IMR-90 (cell line): ENCODE measurements around the gene NPLOC4. TPM values are rescaled to one million over a fixed set of nuclear protein-coding genes. Genes with fewer than 3 reads are reported as not detected.

ENCODE experiments used
- ATAC-seq: fragments of 200-7000 bp; cut with Tn5 transposase; 2 replicates; pipeline ENCODE4 v1.9.1; 2020; ENCODE audit warnings: low read depth, mild to moderate bottlenecking, moderate library complexity
- BruUV-seq: library from RNA; stranded (reverse); fragments of 400-500 nt; replicated peaks from 2 replicates; lab custom pipeline; 2021; lab: Mats Ljungman, UMichigan
- CTCF ChIA-PET: fragments of 300-600 bp; formaldehyde crosslinking; extraction: SDS; loops from one replicate; lab custom pipeline; 2021; ENCODE audit warnings: antibody characterized with exemption; lab: Yijun Ruan, JAX
- POLR2A ChIA-PET: fragments of 300-600 bp; sonication (Branson Sonifier 250); formaldehyde crosslinking; loops from one replicate; lab custom pipeline; 2022; ENCODE audit warnings: antibody characterized with exemption; ENCODE audit not compliant: unreplicated experiment; lab: Charles Lee
- DNase-seq: peaks from one replicate; pipeline ENCODE4 v3.0.0; 2013
- H2AFZ ChIP-seq: replicated peaks from 2 replicates; pipeline ENCODE3; 2013; ENCODE audit warnings: low read length, mild to moderate bottlenecking; ENCODE audit not compliant: poor library complexity
- H2AK5ac ChIP-seq: 2 replicates; pipeline ENCODE4 v1.6.1; 2013; ENCODE audit warnings: low read depth, low read length, inconsistent platforms
- H2AK9ac ChIP-seq: replicated peaks from 2 replicates; pipeline ENCODE3; 2013; ENCODE audit warnings: mild to moderate bottlenecking, low read depth, low read length, moderate library complexity; ENCODE audit not compliant: poor library complexity
- H2BK120ac ChIP-seq: 2 replicates; pipeline ENCODE4 v1.6.1; 2013; ENCODE audit warnings: low read depth, low read length, inconsistent platforms
- H2BK15ac ChIP-seq: 3 replicates; pipeline ENCODE4 v1.6.1; 2013; ENCODE audit warnings: low read depth, low read length, inconsistent platforms
- H2BK20ac ChIP-seq: 2 replicates; pipeline ENCODE4 v1.6.1; 2013; ENCODE audit warnings: low read depth, mild to moderate bottlenecking, inconsistent platforms, low read length, moderate library complexity
- H2BK5ac ChIP-seq: 2 replicates; pipeline ENCODE4 v1.6.1; 2013; ENCODE audit warnings: mild to moderate bottlenecking, low read depth, low read length, inconsistent platforms; ENCODE audit not compliant: poor library complexity, severe bottlenecking
- H3K14ac ChIP-seq: replicated peaks from 2 replicates; pipeline ENCODE4 v1.6.1; 2013; ENCODE audit warnings: low read depth, low read length, inconsistent platforms
- H3K18ac ChIP-seq: 2 replicates; pipeline ENCODE4 v1.6.1; 2013; ENCODE audit warnings: low read depth, low read length, control low read depth
- H3K23ac ChIP-seq: 2 replicates; pipeline ENCODE4 v1.6.1; 2013; ENCODE audit warnings: low read depth, low read length, inconsistent platforms
- H3K27ac ChIP-seq: 2 replicates; pipeline ENCODE4 v1.5.1; 2013; ENCODE audit warnings: mild to moderate bottlenecking, control low read depth, low read length; ENCODE audit not compliant: insufficient read depth
- H3K27me3 ChIP-seq: 2 replicates; pipeline ENCODE4 v1.6.1; 2013; ENCODE audit warnings: low read length; ENCODE audit not compliant: control insufficient read depth, insufficient read depth
- H3K36me3 ChIP-seq: 2 replicates; pipeline ENCODE4 v1.6.1; 2013; ENCODE audit warnings: low read length, mixed read lengths; ENCODE audit not compliant: control insufficient read depth, insufficient read depth
- H3K4ac ChIP-seq: 2 replicates; pipeline ENCODE4 v1.6.1; 2013; ENCODE audit warnings: low read depth, low read length, inconsistent platforms
- H3K4me1 ChIP-seq: 2 replicates; pipeline ENCODE4 v1.6.1; 2013; ENCODE audit warnings: low read length, mixed read lengths; ENCODE audit not compliant: control insufficient read depth, insufficient read depth
- H3K4me2 ChIP-seq: 2 replicates; pipeline ENCODE4 v1.6.1; 2013; ENCODE audit warnings: low read depth, mild to moderate bottlenecking, control low read depth, low read length, moderate library complexity
- H3K4me3 ChIP-seq: 2 replicates; pipeline ENCODE4 v1.5.1; 2013; ENCODE audit warnings: low read depth, mild to moderate bottlenecking, control low read depth, low read length, moderate library complexity; ENCODE audit not compliant: insufficient read depth
- H3K56ac ChIP-seq: 2 replicates; pipeline ENCODE4 v1.6.1; 2013; ENCODE audit warnings: low read length, inconsistent platforms; ENCODE audit not compliant: insufficient read depth; ENCODE audit errors: extremely low read depth
- H3K79me1 ChIP-seq, 2 experiments: 2 replicates each; pipeline ENCODE4 v1.6.1; 2013; ENCODE audit warnings: low read length in 2 of 2, inconsistent platforms in 1 of 2, low read depth in 1 of 2
- H3K9ac ChIP-seq: 2 replicates; pipeline ENCODE4 v1.6.1; 2013; ENCODE audit warnings: low read depth, low read length, control low read depth
- H3K9me1 ChIP-seq: 2 replicates; pipeline ENCODE4 v1.6.1; 2013; ENCODE audit warnings: low read length, inconsistent platforms; ENCODE audit not compliant: insufficient read depth
- H3K9me3 ChIP-seq: 2 replicates; pipeline ENCODE4 v1.6.1; 2013; ENCODE audit warnings: low read length; ENCODE audit not compliant: control insufficient read depth, insufficient read depth
- H4K20me1 ChIP-seq: 2 replicates; pipeline ENCODE4 v1.6.1; 2013; ENCODE audit warnings: low read length, inconsistent platforms; ENCODE audit not compliant: insufficient read depth
- H4K5ac ChIP-seq: 2 replicates; pipeline ENCODE4 v1.6.1; 2013; ENCODE audit warnings: mild to moderate bottlenecking, low read depth, low read length, control low read depth
- H4K8ac ChIP-seq, 2 experiments: 2 replicates each; pipeline ENCODE4 v1.6.1; 2013; ENCODE audit warnings: low read depth in 2 of 2, low read length in 2 of 2, control low read depth in 1 of 2, inconsistent platforms in 1 of 2
- H4K91ac ChIP-seq: 2 replicates; pipeline ENCODE4 v1.6.1; 2013; ENCODE audit warnings: low read depth, low read length, inconsistent platforms; ENCODE audit not compliant: insufficient read depth
- CEBPB ChIP-seq: IDR thresholded peaks from 2 replicates; pipeline ENCODE4 v1.6.1; 2012; ENCODE audit warnings: low read depth, low read length, improper control_type of control experiment
- CHD1 ChIP-seq: IDR thresholded peaks from 2 replicates; pipeline ENCODE4 v1.6.1; 2012; ENCODE audit warnings: low read depth, low read length, improper control_type of control experiment
- MAFK ChIP-seq: IDR thresholded peaks from 2 replicates; pipeline ENCODE4 v1.6.1; 2012; ENCODE audit warnings: low read depth, low read length, improper control_type of control experiment
- MXI1 ChIP-seq: IDR thresholded peaks from 2 replicates; pipeline ENCODE4 v1.6.1; 2012; ENCODE audit warnings: low read depth, mild to moderate bottlenecking, low read length, moderate library complexity, borderline replicate concordance
- POLR2A ChIP-seq: IDR thresholded peaks from 2 replicates; pipeline ENCODE4 v1.6.1; 2012; ENCODE audit warnings: mild to moderate bottlenecking, low read depth, low read length
- RAD21 ChIP-seq: IDR thresholded peaks from 2 replicates; pipeline ENCODE4 v1.6.1; 2012; ENCODE audit warnings: low read length, improper control_type of control experiment
- RFX5 ChIP-seq: IDR thresholded peaks from 2 replicates; pipeline ENCODE4 v1.8.0; 2012; ENCODE audit warnings: low read depth, mild to moderate bottlenecking, low read length, moderate library complexity
- SMC3 ChIP-seq: fragments of 150-350 bp; IDR thresholded peaks from 2 replicates; pipeline ENCODE4 v1.6.1; 2016; ENCODE audit warnings: low read depth, mild to moderate bottlenecking, antibody characterized with exemption, low read length, moderate library complexity
- WGBS, 2 experiments: methylation state at CpG; one replicate each; pipeline versions ENCODE4 v1.1.5 to v1.1.7; 2013; ENCODE audit warnings: missing lambda C conversion rate in 2 of 2; ENCODE audit not compliant: insufficient read length in 1 of 2; ENCODE audit errors: extremely low coverage in 2 of 2; 5-methylcytosine and 5-hydroxymethylcytosine counted together
- dilution Hi-C: fragments of 300-500 bp; cut with HindIII; formaldehyde crosslinking; loops from one replicate; pipeline ENCODE4 v1.14.3; 2018; ENCODE audit warnings: low sequenced_read_pairs; ENCODE audit not compliant: unreplicated experiment
- in situ Hi-C: fragments of 300-500 bp; cut with MboI; formaldehyde crosslinking; loops from 3 replicates; pipeline ENCODE4 v1.14.3; 2019; ENCODE audit warnings: low sequenced_read_pairs, inconsistent platforms, mixed read lengths
- intact Hi-C: fragments of 100-400 bp; cut with micrococcal nuclease; formaldehyde crosslinking; loops from 2 replicates; pipeline ENCODE4 v1.10.0; 2022
- polyA plus RNA-seq, 3 experiments: library from polyadenylated mRNA; depleted of rRNA; stranded (reverse); fragments of >200 nt; gene quantifications; 2 replicates each; pipeline ENCODE4 v1.2.3, GENCODE V29; 2012; ENCODE audit warnings: low replicate concordance in 1 of 3
- total RNA-seq: library from RNA; depleted of rRNA; stranded (reverse); fragments of >200 nt; gene quantifications from 2 replicates; pipeline ENCODE4 v1.2.3, GENCODE V29; 2012
- TF ChIP-seq, protein P1 (sequence below): fragments of 150-350 bp; IDR thresholded peaks from 2 replicates; pipeline ENCODE4 v1.6.1; 2017; ENCODE audit warnings: mild to moderate bottlenecking, antibody characterized with exemption, low read length, low read depth
- TF ChIP-seq, protein P2 (sequence below): conservative IDR thresholded peaks from 2 replicates; pipeline ENCODE4 v1.5.1; 2012; ENCODE audit warnings: mild to moderate bottlenecking, low read depth, low read length, improper control_type of control experiment
- TF ChIP-seq, protein P3 (sequence below): fragments of 150-350 bp; IDR thresholded peaks from 2 replicates; pipeline ENCODE4 v1.6.1; 2016; ENCODE audit warnings: low read depth, mild to moderate bottlenecking, low read length, moderate library complexity, borderline replicate concordance

The NPLOC4 gene
- total and polyA plus RNA-seq, 2 of the 4 experiments (the other 2 are of a cell fraction): 70.4 to 78.3 TPM

DNA sequence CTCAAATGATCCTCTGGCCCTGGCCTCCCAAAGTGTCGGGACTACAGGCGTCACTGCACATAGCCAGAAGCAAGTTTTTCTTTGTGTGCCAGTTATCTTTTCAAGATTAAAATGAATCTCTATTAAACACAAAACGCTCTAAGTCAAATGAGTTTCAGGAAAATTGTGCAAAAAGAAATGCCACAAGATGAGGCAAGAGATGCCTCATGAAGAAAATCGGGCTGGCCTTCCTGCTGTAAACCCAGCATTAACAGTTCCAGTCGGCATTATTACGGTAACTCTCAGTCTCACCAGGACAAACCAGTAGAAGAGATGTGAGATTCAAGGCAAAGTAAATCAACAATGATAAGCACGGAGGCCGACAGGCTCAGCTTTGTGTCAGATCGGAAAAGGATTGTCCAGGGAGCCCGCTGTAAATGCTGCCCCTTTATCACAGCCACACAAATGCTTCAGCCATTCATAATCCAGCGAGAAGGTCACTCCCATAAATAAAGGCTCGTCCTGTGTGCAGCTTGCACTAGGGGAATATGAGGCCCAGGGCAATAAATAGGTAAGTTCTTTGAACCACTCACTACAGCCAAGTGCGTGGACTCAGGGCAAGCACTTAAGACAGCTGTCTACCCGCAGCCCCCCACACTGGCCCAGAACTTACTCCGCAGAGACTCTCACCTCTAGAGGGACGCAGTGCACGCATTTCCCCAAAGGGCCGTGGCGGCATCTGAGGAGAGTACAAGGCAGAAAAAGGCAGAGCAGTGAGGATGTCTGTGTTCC lies 27.2 kb downstream of the NPLOC4 start:
- Histone ChIP-seq H3K18ac (no peak overlapping the region), H4K20me1 (peaks cover 62% of the 10 kb centered on the region), H2AK5ac (no peak overlapping the region), H3K4ac (no peak overlapping the region), H4K8ac (no peak overlapping the region), H2BK5ac (no peak overlapping the region), H2AFZ (no peak overlapping the region), H3K4me2 (no peak overlapping the region), H2BK15ac (no peak overlapping the region), H3K56ac (no peak overlapping the region), H4K91ac (no peak overlapping the region), H3K79me1 (peaks cover 30 to 76% of the 10 kb centered on the region in 2 experiments), H3K27me3 (no peaks in the 10 kb centered on the region), H3K9me3 (no peaks in the 10 kb centered on the region), H3K36me3 (peaks cover 60% of the 10 kb centered on the region), H3K4me3 (no peak overlapping the region), H2AK9ac (no peak overlapping the region), H4K5ac (no peak overlapping the region), H2BK120ac (no peak overlapping the region), H3K27ac (no peak overlapping the region), H3K9me1 (peaks cover 4% of the 10 kb centered on the region; the same call in 1 of the 2 replicates), H3K14ac (no peak overlapping the region), H3K23ac (no peak overlapping the region), H3K9ac (no peak overlapping the region), H3K4me1 (peaks cover 10% of the 10 kb centered on the region), H2BK20ac (no peak overlapping the region)
- CTCF ChIA-PET: no interaction called here
- dilution Hi-C loops: no loop called here
- POLR2A ChIA-PET: no interaction called here
- BruUV-seq: no TSS peak
- in situ Hi-C loops: no loop called here
- ATAC-seq: no peak
- WGBS, 2 experiments: 100% methylated on average over 2 of the region's 19 CpGs; no CpG with 5 or more reads in 1 of the 2 experiments
- TF ChIP-seq CHD1 (no peak), POLR2A (no peak), RFX5 (no peak), SMC3 (no peak), MAFK (no peak), CEBPB (no peak), MXI1 (no peak), RAD21 (no peak)
- TF ChIP-seq, protein P1, sequence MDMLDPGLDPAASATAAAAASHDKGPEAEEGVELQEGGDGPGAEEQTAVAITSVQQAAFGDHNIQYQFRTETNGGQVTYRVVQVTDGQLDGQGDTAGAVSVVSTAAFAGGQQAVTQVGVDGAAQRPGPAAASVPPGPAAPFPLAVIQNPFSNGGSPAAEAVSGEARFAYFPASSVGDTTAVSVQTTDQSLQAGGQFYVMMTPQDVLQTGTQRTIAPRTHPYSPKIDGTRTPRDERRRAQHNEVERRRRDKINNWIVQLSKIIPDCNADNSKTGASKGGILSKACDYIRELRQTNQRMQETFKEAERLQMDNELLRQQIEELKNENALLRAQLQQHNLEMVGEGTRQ: no peak
- TF ChIP-seq, protein P2, sequence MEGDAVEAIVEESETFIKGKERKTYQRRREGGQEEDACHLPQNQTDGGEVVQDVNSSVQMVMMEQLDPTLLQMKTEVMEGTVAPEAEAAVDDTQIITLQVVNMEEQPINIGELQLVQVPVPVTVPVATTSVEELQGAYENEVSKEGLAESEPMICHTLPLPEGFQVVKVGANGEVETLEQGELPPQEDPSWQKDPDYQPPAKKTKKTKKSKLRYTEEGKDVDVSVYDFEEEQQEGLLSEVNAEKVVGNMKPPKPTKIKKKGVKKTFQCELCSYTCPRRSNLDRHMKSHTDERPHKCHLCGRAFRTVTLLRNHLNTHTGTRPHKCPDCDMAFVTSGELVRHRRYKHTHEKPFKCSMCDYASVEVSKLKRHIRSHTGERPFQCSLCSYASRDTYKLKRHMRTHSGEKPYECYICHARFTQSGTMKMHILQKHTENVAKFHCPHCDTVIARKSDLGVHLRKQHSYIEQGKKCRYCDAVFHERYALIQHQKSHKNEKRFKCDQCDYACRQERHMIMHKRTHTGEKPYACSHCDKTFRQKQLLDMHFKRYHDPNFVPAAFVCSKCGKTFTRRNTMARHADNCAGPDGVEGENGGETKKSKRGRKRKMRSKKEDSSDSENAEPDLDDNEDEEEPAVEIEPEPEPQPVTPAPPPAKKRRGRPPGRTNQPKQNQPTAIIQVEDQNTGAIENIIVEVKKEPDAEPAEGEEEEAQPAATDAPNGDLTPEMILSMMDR: no peak
- TF ChIP-seq, protein P3, sequence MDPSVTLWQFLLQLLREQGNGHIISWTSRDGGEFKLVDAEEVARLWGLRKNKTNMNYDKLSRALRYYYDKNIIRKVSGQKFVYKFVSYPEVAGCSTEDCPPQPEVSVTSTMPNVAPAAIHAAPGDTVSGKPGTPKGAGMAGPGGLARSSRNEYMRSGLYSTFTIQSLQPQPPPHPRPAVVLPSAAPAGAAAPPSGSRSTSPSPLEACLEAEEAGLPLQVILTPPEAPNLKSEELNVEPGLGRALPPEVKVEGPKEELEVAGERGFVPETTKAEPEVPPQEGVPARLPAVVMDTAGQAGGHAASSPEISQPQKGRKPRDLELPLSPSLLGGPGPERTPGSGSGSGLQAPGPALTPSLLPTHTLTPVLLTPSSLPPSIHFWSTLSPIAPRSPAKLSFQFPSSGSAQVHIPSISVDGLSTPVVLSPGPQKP: no peak
- no peak for DNase-seq
- intact Hi-C loops: no loop called here
